GM20000 (cell line): ENCODE data around the gene NPAS2.

Experiments
- DNase-seq: peaks from one replicate; pipeline ENCODE4 v3.0.0; 2012; ENCODE audit warnings: low spot score
- TF ChIP-seq, protein P1 (sequence below): IDR thresholded peaks from 2 replicates; pipeline ENCODE4 v1.5.1; 2012; ENCODE audit warnings: mild to moderate bottlenecking, control low read depth; ENCODE audit errors: extremely low read depth, missing control alignments

NPAS2 gene

DNA sequence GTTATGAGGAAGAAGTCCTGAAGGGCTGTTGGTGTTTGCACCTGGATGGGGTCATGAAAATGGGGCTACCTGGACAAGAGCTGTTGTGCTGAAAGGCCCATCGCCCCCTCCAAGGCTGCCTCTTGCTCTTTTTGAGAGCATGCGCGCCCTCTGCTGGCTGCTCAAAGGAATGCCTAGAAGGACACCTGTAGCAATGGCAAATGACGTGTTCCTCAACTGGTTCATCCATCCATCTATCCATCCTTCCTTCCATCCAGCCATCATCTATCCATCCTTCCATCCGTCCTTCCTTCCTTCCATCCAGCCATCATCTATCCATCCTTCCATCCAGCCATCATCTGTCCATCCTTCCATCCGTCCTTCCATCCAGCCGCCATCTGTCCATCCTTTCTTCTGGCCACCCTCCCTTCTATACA is 165.0 kb downstream of the NPAS2 start:
- DNase-seq, result peak; percentile 80
- TF ChIP-seq, protein P1, sequence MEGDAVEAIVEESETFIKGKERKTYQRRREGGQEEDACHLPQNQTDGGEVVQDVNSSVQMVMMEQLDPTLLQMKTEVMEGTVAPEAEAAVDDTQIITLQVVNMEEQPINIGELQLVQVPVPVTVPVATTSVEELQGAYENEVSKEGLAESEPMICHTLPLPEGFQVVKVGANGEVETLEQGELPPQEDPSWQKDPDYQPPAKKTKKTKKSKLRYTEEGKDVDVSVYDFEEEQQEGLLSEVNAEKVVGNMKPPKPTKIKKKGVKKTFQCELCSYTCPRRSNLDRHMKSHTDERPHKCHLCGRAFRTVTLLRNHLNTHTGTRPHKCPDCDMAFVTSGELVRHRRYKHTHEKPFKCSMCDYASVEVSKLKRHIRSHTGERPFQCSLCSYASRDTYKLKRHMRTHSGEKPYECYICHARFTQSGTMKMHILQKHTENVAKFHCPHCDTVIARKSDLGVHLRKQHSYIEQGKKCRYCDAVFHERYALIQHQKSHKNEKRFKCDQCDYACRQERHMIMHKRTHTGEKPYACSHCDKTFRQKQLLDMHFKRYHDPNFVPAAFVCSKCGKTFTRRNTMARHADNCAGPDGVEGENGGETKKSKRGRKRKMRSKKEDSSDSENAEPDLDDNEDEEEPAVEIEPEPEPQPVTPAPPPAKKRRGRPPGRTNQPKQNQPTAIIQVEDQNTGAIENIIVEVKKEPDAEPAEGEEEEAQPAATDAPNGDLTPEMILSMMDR, result peak; percentile 70

DNA sequence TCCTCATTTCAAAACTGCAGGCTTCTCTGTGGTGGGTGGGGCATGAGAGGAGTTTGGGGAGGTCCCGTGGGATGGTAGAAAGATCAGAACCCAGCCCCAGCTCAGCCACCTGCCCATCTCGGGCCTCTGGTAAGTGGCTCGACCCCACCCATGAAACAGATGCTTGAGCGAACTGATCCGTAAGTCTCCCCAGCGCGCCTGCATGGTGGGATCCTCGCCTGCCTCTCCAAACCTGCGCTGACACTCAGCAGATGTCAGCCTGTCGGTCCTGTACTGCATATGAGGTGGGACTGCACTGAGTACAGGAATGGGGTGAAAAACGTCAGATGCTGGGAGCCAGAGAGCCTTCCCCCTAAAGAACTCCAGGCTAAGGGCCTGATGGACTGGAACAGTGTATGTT is 166.2 kb downstream of the NPAS2 start:
- DNase-seq, result no peak
- TF ChIP-seq, protein P1, result no peak

DNA sequence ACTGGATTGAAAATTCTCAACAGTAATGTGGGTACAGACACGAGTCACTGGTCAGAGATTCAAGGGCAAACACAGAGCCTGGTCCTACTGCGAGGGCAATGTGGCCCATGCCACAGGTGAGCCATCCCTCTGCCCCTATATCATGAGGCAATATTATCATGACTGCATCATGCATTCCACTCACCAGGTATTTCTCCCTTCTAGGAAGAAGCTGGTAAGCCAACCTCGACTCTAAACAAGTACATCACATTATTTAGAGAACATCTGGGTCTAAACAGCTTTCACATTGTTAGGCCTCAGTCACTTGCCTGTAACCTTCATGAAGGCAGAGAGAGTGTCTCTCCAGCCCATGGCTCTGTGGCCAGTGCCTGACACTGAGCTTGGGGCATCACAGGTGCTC is 167.6 kb downstream of the NPAS2 start:
- no peak for DNase-seq
- TF ChIP-seq, protein P1, result no peak

DNA sequence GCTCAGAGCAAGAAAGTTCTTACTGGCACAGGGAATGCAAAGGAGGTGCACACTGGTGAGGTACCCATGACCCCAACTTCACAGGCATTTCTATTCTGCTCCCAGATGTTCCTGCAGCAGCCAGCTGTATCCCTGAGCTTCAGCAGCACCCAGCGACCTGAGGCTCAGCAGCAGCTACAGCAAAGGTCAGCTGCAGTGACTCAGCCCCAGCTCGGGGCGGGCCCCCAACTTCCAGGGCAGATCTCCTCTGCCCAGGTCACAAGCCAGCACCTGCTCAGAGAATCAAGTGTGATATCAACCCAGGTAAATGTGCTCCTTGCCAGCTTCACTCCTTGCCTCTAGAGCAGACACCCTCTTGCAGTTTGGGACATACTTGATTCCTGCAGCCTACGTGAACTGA is 168.0 kb downstream of the NPAS2 start:
- no peak for DNase-seq
- TF ChIP-seq, protein P1, result no peak

DNA sequence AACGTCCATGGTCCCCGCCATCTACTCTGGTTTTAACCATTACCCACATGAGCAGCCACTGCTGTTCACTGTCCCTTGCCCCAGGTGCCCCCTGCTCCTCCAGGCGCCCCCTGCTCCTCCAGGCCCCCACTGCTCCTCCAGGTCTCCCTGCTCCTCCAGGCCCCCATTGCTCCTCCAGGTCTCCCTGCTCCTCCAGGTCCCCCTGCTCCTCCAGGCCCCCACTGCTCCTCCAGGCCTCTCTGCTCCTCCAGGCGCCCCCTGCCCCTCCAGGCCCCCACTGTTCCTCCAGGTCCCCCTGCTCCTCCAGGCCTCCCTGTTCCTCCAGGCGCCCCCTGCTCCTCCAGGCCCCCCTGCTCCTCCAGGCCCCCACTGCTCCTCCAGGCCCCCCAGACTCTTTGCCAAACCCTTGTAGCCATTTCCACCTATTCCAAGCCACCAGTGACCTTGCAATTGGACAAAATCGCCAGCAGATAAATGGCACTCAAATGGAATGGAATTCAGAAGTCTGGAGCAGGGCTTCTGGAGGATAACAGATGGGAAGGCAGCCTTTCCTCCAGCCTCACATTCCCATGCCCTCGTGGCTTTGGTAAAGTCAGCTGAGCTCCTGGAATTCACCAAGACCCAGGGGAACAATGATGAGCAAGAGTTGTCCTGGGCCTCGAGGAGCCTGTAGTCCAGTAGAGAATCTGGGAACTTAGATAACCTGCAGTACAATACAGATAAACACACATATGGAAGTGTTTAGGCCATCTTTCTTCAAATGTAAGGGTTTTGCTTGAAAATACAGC is 168.9 kb downstream of the NPAS2 start:
- DNase-seq, result no peak
- TF ChIP-seq, protein P1, result no peak

- DNase-seq, result no peak
- TF ChIP-seq, protein P1, result no peak
These were observed 169.7 kb downstream of the NPAS2 start for GRCh38 chr2:100989666-100990065.

DNA sequence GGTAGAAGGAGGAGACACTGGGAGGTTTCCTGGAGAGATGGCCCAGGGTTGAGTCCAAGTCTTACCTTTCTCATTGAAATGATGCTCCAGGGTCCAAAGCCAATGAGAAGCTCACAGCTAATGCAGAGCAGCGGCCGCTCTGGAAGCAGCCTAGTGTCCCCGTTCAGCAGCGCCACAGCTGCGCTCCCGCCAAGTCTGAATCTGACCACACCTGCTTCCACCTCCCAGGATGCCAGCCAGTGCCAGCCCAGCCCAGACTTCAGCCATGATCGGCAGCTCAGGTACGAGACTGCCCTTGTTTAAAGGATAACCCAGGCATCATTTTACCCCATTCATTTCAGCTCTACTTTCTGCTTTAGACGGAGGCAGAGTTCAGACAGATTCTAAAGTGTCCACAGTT is 170.2 kb downstream of the NPAS2 start:
- TF ChIP-seq, protein P1, result no peak
- no peak for DNase-seq
